Measurements from ENCODE around the gene ARHGAP10.
A peak's percentile ranks its signal among the peaks of the same experiment; 100 is the strongest.
"Not testable (repeated sequence)": the region's sequence is repeated elsewhere in the genome, so short reads cannot be mapped to it uniquely, and the experiment has no call there.

ARHGAP10 gene

DNA sequence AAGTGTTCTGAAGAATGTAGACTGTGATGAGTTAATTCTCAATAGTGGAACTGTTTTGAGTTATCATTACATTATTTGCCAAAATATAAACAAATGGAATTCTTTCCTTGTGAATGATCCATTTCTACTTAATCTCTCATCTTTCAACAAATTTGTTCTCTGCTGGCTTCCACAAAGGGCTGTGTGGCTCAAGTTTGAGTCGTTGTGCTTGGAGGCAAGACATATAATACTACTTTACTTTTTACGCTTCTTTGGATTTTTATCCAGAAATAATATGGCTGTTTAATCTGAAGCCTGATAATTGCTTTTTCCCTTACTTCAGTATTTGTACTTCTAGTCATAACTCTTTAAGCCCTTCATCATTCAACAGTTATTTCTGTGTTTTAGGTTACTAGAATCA lies 169.5 kb downstream of the ARHGAP10 start:
- DNase-seq (ENCODE audit: low spot score), result no peak

DNA sequence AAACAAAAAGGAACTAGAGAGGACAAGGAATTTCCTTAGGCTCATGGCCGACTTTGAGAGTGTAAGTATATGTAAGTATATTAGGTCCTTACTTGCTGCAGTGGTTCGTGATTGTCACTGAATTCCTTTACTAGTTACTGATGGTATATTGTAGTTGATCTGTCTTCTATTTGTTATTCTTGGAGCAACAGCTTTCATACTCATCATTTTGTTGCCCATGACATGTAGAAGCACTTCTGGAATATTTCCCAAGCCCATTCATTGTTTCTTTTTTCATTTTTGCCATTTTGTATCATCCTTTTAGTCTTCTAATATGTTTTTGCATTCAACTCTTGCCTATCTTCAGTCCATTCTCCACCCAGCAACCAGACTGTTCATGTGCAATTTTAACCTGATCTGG lies 170.0 kb downstream of the ARHGAP10 start:
- DNase-seq (ENCODE audit: low spot score), result no peak

DNA sequence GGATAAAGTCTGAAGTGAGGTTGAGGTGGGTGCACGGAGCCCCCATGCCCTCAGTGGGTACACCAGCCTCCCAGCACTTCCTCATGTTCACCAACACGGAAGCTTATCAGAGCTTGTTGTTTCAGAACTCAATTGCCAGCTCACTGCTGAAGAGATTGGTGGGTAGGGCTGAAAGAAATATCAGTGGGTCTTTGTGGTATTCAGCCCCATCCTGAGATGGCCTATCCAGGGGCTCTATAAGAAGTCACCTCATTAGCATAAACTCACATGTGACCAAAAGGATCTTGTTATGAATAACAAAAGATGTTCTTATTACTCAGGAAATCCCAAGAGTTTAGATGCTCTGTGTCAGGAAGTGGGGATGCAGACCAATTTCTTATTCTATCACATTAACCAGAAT lies 177.3 kb downstream of the ARHGAP10 start:
- no peak for DNase-seq (ENCODE audit: low spot score)

GRCh38 chr4:147910315-147910714 lies 178.4 kb downstream of the ARHGAP10 start:
- DNase-seq (ENCODE audit: low spot score), result no peak

DNA sequence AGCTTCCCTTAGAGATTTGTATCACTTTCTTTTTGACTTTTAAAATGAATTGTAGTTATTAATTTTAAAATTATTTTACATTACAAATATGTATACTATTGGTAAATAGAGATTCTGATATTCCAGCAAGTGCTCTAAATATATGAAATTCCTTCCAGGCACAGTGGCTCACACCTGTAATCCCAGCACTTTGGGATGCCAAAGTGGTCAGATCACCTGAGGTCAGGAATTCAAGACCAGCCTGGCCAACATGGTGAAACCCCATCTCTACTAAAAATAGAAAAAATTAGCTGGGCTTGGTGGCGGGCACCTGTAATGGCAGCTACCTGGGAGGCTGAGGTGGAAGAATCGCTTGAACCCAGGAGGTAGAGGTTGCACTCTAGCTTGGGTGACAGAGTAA lies 180.2 kb downstream of the ARHGAP10 start:
- not testable (repeated sequence) for DNase-seq (ENCODE audit: low spot score)

GRCh38 chr4:147913137-147913536 lies 181.2 kb downstream of the ARHGAP10 start:
- DNase-seq (ENCODE audit: low spot score), result no peak

DNA sequence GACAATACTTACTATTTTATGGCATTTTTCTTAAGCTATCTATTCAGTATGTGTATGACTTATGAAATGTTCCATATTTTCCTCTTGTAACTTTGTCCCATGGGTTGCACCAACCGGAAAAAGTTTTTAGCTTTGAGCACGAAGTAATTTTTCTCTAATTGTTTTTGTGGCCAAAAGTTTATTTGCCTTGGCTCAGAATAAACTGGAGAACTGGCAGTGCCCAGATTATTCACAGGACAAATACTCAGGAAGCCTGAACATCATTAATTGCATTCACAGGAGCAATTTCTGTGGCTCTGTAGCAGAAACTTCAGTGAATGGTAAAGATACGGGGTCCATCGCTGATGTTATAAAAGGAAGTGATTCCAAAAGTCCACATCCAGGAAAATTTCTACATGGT lies 184.5 kb downstream of the ARHGAP10 start:
- no peak for DNase-seq (ENCODE audit: low spot score)

DNA sequence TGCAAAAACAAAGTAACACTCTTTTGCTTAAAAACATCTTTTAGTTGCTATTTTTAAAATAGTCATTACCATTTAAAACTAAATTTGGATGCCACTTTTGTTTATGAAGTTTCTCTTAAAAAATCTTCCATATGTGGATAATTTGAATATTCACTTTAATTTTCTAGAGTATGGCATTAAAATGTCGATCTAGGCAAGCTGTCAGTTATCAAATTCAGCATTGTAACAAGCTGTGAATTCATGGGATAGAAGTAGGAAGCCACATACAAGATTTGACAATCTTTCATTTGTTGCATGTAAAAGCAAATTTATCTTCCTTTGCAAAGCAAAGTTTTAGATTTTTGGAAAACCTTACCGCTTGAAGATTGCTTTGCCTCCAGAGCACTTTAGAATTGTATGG lies 191.5 kb downstream of the ARHGAP10 start:
- no peak for DNase-seq (ENCODE audit: low spot score)

DNA sequence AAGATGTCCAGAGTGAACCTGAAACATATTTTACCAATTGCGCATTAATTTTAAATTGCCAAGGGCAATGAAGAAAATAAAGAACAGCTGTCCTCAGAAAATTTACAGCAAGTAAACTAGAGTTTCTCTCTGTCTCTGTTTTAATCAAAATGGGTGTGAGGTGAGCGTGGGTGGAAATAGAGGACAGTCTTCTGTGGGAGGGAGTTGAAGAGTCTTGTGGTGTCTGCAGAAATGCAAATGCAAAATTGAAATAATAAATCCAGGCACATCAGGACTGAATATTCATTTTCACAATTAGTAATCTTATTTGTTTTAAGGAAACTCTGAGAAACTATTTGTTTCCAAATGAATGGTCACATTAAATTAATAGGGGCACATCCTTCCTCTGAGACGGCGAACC lies 192.0 kb downstream of the ARHGAP10 start:
- DNase-seq (ENCODE audit: low spot score), result no peak

DNA sequence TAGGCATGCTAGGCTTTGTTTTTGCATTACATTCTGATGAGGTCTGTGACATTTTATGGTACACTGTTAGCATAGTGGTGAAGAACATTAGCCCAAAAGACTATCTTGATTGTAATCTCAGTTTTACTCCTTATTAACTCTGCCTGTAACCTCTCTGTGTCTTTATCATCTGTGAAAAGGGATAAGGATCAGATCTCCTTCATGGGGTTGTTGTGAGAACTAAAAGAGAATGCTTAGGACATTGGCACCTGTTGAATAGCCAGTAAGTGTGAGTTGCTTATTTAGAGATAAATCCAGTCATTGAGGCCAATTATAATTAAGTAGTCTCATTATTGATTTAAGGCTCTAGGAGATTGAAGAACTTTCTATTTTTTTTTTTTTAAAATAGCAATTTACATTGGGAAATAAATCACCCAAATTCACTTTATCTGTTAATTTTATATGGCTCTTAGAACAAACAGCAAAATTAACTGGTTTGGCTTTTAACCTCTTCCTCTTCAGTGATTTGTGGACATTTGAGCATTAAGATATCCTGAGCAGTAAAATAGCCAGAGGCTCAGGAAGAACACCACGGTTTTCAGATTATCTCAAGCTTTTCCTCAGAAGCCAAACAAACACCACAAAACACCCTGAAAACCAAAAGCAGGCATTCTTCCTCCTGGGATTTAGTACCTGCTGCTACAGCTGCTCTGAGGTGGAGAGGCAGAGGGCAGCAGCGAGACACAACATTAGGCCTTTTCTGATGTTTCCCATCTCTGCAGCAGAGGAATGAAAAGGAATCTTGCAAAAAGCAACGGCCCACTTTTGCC lies 192.9 kb downstream of the ARHGAP10 start:
- no peak for DNase-seq (ENCODE audit: low spot score)

DNA sequence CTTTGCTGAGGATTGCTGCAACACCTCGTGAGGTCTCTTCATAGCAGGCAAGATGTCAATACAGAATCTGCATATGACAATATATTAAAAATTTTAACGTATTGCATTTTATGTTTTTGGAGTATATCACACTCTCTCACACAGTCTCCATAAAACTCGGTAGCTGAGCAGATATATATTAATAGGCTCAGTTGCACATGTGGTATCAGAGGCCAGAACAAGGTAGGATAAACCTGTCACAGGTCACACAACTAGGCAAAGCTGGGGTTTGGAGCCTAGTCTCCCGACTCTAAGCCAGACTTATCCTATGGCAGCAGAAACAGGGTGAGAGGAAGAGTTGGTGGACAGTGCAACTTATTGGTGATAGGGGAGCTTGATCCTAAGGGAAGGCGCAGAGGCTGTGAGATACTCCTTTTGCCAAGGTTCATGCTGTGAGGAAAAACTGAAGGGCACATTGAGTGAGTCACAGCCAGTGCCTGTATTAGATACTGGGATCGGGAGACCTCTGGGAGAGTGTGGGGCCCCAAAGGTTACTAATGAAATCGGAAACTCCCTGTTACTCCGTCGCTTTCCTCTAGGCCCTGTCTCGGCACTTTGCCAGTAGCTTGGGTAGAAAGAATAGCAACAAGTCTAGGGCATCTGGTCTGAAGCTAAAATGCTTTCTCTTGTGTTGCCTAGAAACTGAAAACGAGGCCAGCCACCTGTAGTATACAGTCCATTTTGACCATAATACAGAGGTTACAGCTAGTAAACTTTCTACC lies 195.7 kb downstream of the ARHGAP10 start:
- DNase-seq (ENCODE audit: low spot score), result no peak

GRCh38 chr4:147928400-147928799 lies 196.5 kb downstream of the ARHGAP10 start:
- no peak for DNase-seq (ENCODE audit: low spot score)

GRCh38 chr4:147929746-147930145 lies 197.9 kb downstream of the ARHGAP10 start:
- no peak for DNase-seq (ENCODE audit: low spot score)

DNA sequence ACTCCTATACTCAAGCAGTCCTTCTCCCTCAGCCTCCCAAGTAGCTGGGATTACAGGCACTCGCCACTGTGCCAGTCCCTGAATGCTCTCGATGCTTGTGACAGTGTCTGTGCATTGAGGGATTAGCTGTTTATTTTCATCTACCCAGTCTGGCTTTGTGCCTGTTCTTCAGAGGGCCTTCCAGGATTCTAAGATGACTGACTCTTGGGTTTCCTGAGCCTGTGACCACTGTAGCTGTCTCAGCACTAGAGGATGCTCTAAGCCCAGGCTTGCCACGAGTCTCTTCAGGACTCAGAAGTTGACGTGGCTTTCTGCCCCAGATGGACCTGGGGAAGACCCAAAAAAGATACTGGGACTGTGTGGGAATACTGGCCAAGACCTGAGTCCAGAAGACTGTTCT lies 201.4 kb downstream of the ARHGAP10 start:
- DNase-seq (ENCODE audit: low spot score), result no peak

- DNase-seq (ENCODE audit: low spot score), result no peak
These were observed 201.9 kb downstream of the ARHGAP10 start for GRCh38 chr4:147933779-147934178.

- no peak for DNase-seq (ENCODE audit: low spot score)
These were observed 206.6 kb downstream of the ARHGAP10 start for GRCh38 chr4:147938496-147938895.

DNA sequence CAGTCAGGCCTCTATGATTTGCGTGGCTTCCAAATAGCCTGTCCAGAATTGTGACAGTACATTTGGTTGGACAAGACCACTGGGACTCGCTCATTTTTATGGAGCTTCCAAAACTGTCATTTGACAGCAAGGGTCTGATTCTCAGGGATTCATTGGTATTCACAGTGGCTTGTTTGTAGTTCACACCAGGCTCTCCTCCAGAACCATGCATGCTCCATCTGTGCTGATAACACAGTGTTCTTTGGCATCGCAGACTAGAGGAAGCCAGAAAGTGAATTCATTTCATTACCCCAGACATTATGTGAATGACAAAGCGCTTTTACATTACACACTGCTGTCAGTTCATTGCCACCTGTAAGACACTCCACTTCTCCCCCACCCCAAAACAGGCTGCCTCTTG lies 208.3 kb downstream of the ARHGAP10 start:
- no peak for DNase-seq (ENCODE audit: low spot score)

DNA sequence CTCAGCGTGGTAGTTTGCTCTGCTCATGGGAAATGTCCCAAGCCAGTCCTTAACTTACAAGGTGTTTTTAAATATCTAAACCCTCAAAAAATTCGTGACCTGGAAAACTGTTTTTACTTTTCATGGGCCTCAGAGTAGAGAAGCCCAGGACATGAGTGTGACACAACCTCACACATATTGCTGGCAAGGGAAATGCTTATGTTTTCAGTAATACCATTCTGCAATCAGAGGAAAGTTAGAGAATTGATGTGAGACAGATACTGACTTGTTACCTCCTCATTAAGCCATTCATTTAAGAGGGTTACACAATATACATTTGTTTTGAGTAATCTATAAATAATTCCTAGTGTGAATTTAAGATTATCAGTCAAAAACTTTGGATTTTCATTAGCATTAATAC lies 209.5 kb downstream of the ARHGAP10 start:
- DNase-seq (ENCODE audit: low spot score), result no peak

GRCh38 chr4:147942729-147943128 lies 210.8 kb downstream of the ARHGAP10 start:
- no peak for DNase-seq (ENCODE audit: low spot score)

DNA sequence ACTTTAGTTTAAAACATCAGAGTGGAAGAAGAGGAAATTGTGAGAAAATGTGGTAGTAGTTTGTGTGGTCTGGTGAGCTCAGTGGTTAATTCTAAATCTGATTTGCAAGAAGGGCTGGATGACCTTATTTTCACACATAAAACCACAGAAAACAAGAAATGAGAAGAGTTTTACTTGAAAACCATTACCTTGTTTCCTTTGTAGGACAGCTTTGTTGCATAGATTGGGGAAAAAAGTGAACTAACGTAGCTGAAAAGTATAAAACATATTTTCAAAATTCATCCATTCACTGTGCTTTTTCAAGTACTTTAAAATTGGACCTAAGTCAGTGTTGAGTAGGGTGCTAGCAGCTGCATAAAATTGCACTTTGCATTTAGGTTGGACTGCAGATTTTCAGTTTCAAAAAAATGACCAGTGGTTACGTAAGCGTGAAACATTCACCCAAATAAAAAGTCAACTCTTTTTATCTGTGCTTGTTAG lies 211.3 kb downstream of the ARHGAP10 start:
- DNase-seq (ENCODE audit: low spot score), result peak; percentile 10

- no peak for DNase-seq (ENCODE audit: low spot score)
These were observed 212.4 kb downstream of the ARHGAP10 start for GRCh38 chr4:147944249-147944648.

DNA sequence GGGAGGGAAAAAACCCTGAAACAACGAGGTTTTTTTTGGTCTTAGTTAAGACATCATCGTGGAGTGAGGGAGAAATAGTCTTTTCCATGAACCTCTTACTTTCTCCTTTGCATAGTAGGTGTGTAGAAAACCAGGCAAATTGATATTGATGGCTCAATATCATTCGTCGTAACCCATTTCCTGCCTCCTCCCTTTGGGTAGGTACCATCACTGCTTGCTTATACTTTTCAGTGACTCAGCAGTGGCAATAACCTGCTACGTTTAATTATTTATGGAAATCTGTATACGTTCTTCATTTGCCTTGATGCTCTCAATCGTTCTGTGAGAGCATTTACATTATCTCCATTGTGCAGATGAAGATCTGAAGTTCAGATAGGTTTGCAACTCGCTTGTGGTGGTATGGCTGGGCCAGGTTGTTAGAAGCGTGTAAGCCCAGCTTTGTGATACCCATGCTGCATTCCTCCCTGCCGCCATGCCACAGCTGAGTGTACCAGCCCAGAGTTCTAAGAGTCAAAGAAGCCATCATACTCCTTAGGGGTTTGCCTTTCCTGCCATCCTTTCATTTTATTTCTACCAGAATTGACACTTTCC lies 212.9 kb downstream of the ARHGAP10 start:
- no peak for DNase-seq (ENCODE audit: low spot score)

GRCh38 chr4:147948336-147948735 lies 216.4 kb downstream of the ARHGAP10 start:
- no peak for DNase-seq (ENCODE audit: low spot score)

Data from germinal center (tissue), 1 donor.